Testis (tissue), 2 donors: ENCODE data around the gene RBM17.
A peak's percentile ranks its signal among the peaks of the same experiment; 100 is the strongest.

Source experiments
- CTCF ChIP-seq, 3 experiments: fragments of 450-650 bp in 2 of 3; fragments of 200-600 bp in 1 of 3; sonication (generic) in 1 of 3; IDR thresholded peaks; one replicate each; pipeline ENCODE4 v1.5.1; 2016 to 2019; ENCODE audit warnings: antibody characterized with exemption in 3 of 3, mild to moderate bottlenecking in 2 of 3, moderate library complexity in 1 of 3
- POLR2A ChIP-seq: fragments of 450-650 bp; IDR thresholded peaks from one replicate; pipeline ENCODE4 v1.6.1; 2017; ENCODE audit warnings: antibody characterized with exemption, mild to moderate bottlenecking, moderate library complexity

- TF ChIP-seq CTCF (IDR thresholded peaks at IDR 0.05) = peak in 1 of 3 experiments; percentile 11
- no peak for TF ChIP-seq POLR2A
Observed at GRCh38 chr10:6136215-6137201, 47.7 kb downstream of the RBM17 start.
